IPS-11a (cell line): Measurements from ENCODE around the gene HOMER1.

Experiments used
- H3K4me3 ChIP-seq: one replicate; pipeline ENCODE4 v1.5.1; 2013; ENCODE audit warnings: low read depth, low read length, control low read depth

Gene HOMER1

GRCh38 chr5:79513704-79514390 is at the start of gene HOMER1:
Gene HOMER1, minus strand, starts transcription at chr5:79514134. Its CDS starts 1,360 bp downstream, at chr5:79512774.
- peak within 1 kb of the TSS; percentile 83 for H3K4me3 ChIP-seq

GRCh38 chr5:79563247-79563590 is 49.3 kb upstream of the HOMER1 start:
- H3K4me3 ChIP-seq = no peak overlapping the region

- H3K4me3 ChIP-seq = no peak overlapping the region
Measured at GRCh38 chr5:79562351-79563246, 48.7 kb upstream of the HOMER1 start.

- no peak overlapping the region for H3K4me3 ChIP-seq
Measured at GRCh38 chr5:79561525-79561893, 47.6 kb upstream of the HOMER1 start.

GRCh38 chr5:79560771-79561524 is 47.0 kb upstream of the HOMER1 start:
- no peak overlapping the region for H3K4me3 ChIP-seq

- H3K4me3 ChIP-seq = no peak overlapping the region
Measured at GRCh38 chr5:79555418-79555817, 41.5 kb upstream of the HOMER1 start.

GRCh38 chr5:79552984-79553383 is 39.0 kb upstream of the HOMER1 start:
- no peak overlapping the region for H3K4me3 ChIP-seq

- H3K4me3 ChIP-seq = no peak overlapping the region
Measured at GRCh38 chr5:79547982-79548381, 34.0 kb upstream of the HOMER1 start.

- no peak overlapping the region for H3K4me3 ChIP-seq
Measured at GRCh38 chr5:79547429-79547822, 33.5 kb upstream of the HOMER1 start.

GRCh38 chr5:79546782-79547428 is 33.0 kb upstream of the HOMER1 start:
- no peak overlapping the region for H3K4me3 ChIP-seq

GRCh38 chr5:79544131-79544530 is 30.2 kb upstream of the HOMER1 start:
- no peak overlapping the region for H3K4me3 ChIP-seq

- H3K4me3 ChIP-seq = no peak overlapping the region
Measured at GRCh38 chr5:79540939-79541338, 27.0 kb upstream of the HOMER1 start.

- no peak overlapping the region for H3K4me3 ChIP-seq
Measured at GRCh38 chr5:79536193-79536906, 22.4 kb upstream of the HOMER1 start.

- no peak overlapping the region for H3K4me3 ChIP-seq
Measured at GRCh38 chr5:79535477-79536192, 21.7 kb upstream of the HOMER1 start.

- H3K4me3 ChIP-seq = no peak overlapping the region
Measured at GRCh38 chr5:79529110-79529509, 15.2 kb upstream of the HOMER1 start.

GRCh38 chr5:79527431-79527830 is 13.5 kb upstream of the HOMER1 start:
- no peak overlapping the region for H3K4me3 ChIP-seq

- no peak overlapping the region for H3K4me3 ChIP-seq
Measured at GRCh38 chr5:79526928-79527327, 13.0 kb upstream of the HOMER1 start.

- no peak overlapping the region for H3K4me3 ChIP-seq
Measured at GRCh38 chr5:79526493-79526892, 12.6 kb upstream of the HOMER1 start.

GRCh38 chr5:79521156-79521555 is 7.2 kb upstream of the HOMER1 start:
- H3K4me3 ChIP-seq = no peak overlapping the region

- H3K4me3 ChIP-seq = no peak overlapping the region
Measured at GRCh38 chr5:79518718-79519117, 4.8 kb upstream of the HOMER1 start.
